Brain microvascular endothelial cell (primary cell): ENCODE results near the gene IL1A.

Source experiments
- DNase-seq: peaks from one replicate; pipeline ENCODE4 v3.0.0-alpha.2; 2020
- H3K27ac ChIP-seq: fragments of 250-450 bp; sonication (Bioruptor Pico); 2 replicates; pipeline ENCODE4 v1.5.1; 2020; ENCODE audit warnings: mild to moderate bottlenecking, moderate library complexity
- H3K27me3 ChIP-seq: fragments of 250-450 bp; sonication (Bioruptor Pico); replicated peaks from 2 replicates; pipeline ENCODE4 v1.5.1; 2020; ENCODE audit warnings: mild to moderate bottlenecking
- H3K36me3 ChIP-seq: fragments of 250-450 bp; sonication (Bioruptor Pico); replicated peaks from 2 replicates; pipeline ENCODE4 v1.5.1; 2020; ENCODE audit warnings: mild to moderate bottlenecking
- H3K4me3 ChIP-seq: 2 replicates; pipeline ENCODE4 v1.5.1; 2011; ENCODE audit warnings: low read depth, mild to moderate bottlenecking, control low read depth, low read length, moderate library complexity
- CTCF ChIP-seq: IDR thresholded peaks from 2 replicates; pipeline ENCODE4 v1.5.1; 2011; ENCODE audit warnings: low read depth, mild to moderate bottlenecking, moderate library complexity, low read length, control low read depth, inconsistent platforms; ENCODE audit errors: missing control alignments
- in situ Hi-C: cut with HindIII; loops from 2 replicates; pipeline ENCODE4 v1.10.0; 2017; ENCODE audit warnings: low sequenced_read_pairs, low pct_ligation_motif_present

Gene IL1A

GRCh38 chr2:112787294-112787693 is 3.0 kb upstream of the IL1A start:
- no peak for DNase-seq
- no peaks in the 10 kb centered on the region for H3K36me3 ChIP-seq
- no peak overlapping the region for H3K27ac ChIP-seq
- H3K4me3 ChIP-seq, result no peak overlapping the region
- in situ Hi-C loops, result no loop called here
- H3K27me3 ChIP-seq, result no peaks in the 10 kb centered on the region
- no peak for TF ChIP-seq CTCF

- in situ Hi-C loops, result no loop called here
- TF ChIP-seq CTCF, result no peak
- no peak for DNase-seq
- Histone ChIP-seq H3K27ac (no peak overlapping the region), H3K27me3 (no peaks in the 10 kb centered on the region), H3K36me3 (no peaks in the 10 kb centered on the region), H3K4me3 (no peak overlapping the region)
These were observed 1.0 kb downstream of the IL1A start for GRCh38 chr2:112783187-112783714.

- TF ChIP-seq CTCF, result no peak
- in situ Hi-C loops, result no loop called here
- no peak overlapping the region for H3K4me3 ChIP-seq
- H3K27me3 ChIP-seq, result no peaks in the 10 kb centered on the region
- H3K36me3 ChIP-seq, result no peaks in the 10 kb centered on the region
- DNase-seq, result no peak
- H3K27ac ChIP-seq, result no peak overlapping the region
These were observed 2.0 kb downstream of the IL1A start for GRCh38 chr2:112782234-112782799.

GRCh38 chr2:112779598-112779997 is 4.7 kb downstream of the IL1A start:
- no peak for DNase-seq
- Histone ChIP-seq H3K27me3 (no peaks in the 10 kb centered on the region), H3K4me3 (no peak overlapping the region), H3K27ac (no peak overlapping the region), H3K36me3 (no peaks in the 10 kb centered on the region)
- no peak for TF ChIP-seq CTCF
- in situ Hi-C loops, result no loop called here

- H3K27ac ChIP-seq, result no peak overlapping the region
- no peaks in the 10 kb centered on the region for H3K27me3 ChIP-seq
- TF ChIP-seq CTCF, result no peak
- H3K4me3 ChIP-seq, result no peak overlapping the region
- no peak for DNase-seq
- H3K36me3 ChIP-seq, result no peaks in the 10 kb centered on the region
- in situ Hi-C loops, result no loop called here
These were observed 7.3 kb downstream of the IL1A start for GRCh38 chr2:112777036-112777435.

GRCh38 chr2:112776113-112776512 is 8.2 kb downstream of the IL1A start:
- H3K27me3 ChIP-seq, result no peaks in the 10 kb centered on the region
- no peaks in the 10 kb centered on the region for H3K36me3 ChIP-seq
- no peak overlapping the region for H3K27ac ChIP-seq
- no peak for TF ChIP-seq CTCF
- DNase-seq, result no peak
- in situ Hi-C loops, result no loop called here
- H3K4me3 ChIP-seq, result no peak overlapping the region
